H1 (cell line): ENCODE data around the gene OR4K1. TPM values are rescaled to one million over a fixed set of nuclear protein-coding genes. Genes with fewer than 3 reads are reported as not detected.

Experiments used
- CBX5 ChIP-seq: fragments of 300-800, 300-1000 bp; sonication (generic); IDR thresholded peaks from 2 replicates; pipeline ENCODE4 v1.7.1; 2016; ENCODE audit warnings: antibody characterized with exemption, low read length, low read depth
- CREB1 ChIP-seq: IDR thresholded peaks from 2 replicates; pipeline ENCODE4 v1.6.1; 2012; ENCODE audit warnings: inconsistent platforms
- CTBP2 ChIP-seq: IDR thresholded peaks from 2 replicates; pipeline ENCODE4 v1.7.0; 2011; ENCODE audit warnings: borderline replicate concordance, mild to moderate bottlenecking, moderate library complexity, mixed read lengths, low read length; ENCODE audit not compliant: insufficient read depth, insufficient read length
- PHF8 ChIP-seq: fragments of 200-600 bp; sonication (generic); conservative IDR thresholded peaks from 2 replicates; pipeline ENCODE4 v1.7.1; 2012; ENCODE audit warnings: low read depth, mild to moderate bottlenecking, inconsistent platforms, low read length, moderate library complexity
- RFX5 ChIP-seq: IDR thresholded peaks from 2 replicates; pipeline ENCODE4 v1.6.1; 2011; ENCODE audit warnings: low read depth, low read length, improper control_type of control experiment, borderline replicate concordance
- SIN3A ChIP-seq, 2 experiments: IDR thresholded peaks in 1 of 2; conservative IDR thresholded peaks in 1 of 2; 2 replicates each; pipeline ENCODE4 v1.6.1; 2011 to 2012; ENCODE audit warnings: low read length in 2 of 2, improper control_type of control experiment in 1 of 2, low read depth in 1 of 2, mild to moderate bottlenecking in 1 of 2
- SIRT6 ChIP-seq: IDR thresholded peaks from one replicate; pipeline ENCODE4 v1.7.1; 2012; ENCODE audit warnings: low read length, inconsistent platforms
- TBP ChIP-seq: IDR thresholded peaks from 2 replicates; pipeline ENCODE4 v1.6.1; 2011; ENCODE audit warnings: low read depth, low read length, improper control_type of control experiment
- polyA plus RNA-seq, 7 experiments: library from polyadenylated mRNA; depleted of rRNA in 3 of 7; stranded (reverse) in 5 of 7; unstranded in 2 of 7; fragments of >200 nt in 5 of 7; fragments of 200-250 nt in 2 of 7; gene quantifications; 1 replicate in 5 of 7; 2 replicates in 1 of 7; 4 replicates in 1 of 7; pipeline versions ENCODE4 v1.2.1 to v1.2.3, GENCODE V29; 2011 to 2013; ENCODE audit warnings: missing spikeins in 2 of 7, mixed read lengths in 2 of 7
- total RNA-seq: library from RNA; stranded (reverse); fragmentation: NEBNext Ultra II Directional; extraction: Animal tissue kit (Norgen Biotek cat#: 25700); gene quantifications from 2 replicates; pipeline ENCODE4 v1.2.1, GENCODE V29; 2021
- TF ChIP-seq, protein P1 (sequence below): fragments of 300-600 bp; sonication (generic); IDR thresholded peaks from 2 replicates; pipeline ENCODE4 v1.7.1; 2012; ENCODE audit warnings: low read length, moderate library complexity, mild to moderate bottlenecking, inconsistent platforms; ENCODE audit not compliant: insufficient replicate concordance
- TF ChIP-seq, protein P2 (sequence below): IDR thresholded peaks from 2 replicates; pipeline ENCODE4 v1.6.1; 2012; ENCODE audit warnings: low read length, inconsistent platforms

The OR4K1 gene
- total and polyA plus RNA-seq, 2 of the 8 experiments (the other 6 are each of a cell fraction or from before 2014, with no cell fraction given), result not detected

GRCh38 chr14:19902409-19902808 lies 28.3 kb upstream of the OR4K1 start (continued):
- TF ChIP-seq, protein P1, sequence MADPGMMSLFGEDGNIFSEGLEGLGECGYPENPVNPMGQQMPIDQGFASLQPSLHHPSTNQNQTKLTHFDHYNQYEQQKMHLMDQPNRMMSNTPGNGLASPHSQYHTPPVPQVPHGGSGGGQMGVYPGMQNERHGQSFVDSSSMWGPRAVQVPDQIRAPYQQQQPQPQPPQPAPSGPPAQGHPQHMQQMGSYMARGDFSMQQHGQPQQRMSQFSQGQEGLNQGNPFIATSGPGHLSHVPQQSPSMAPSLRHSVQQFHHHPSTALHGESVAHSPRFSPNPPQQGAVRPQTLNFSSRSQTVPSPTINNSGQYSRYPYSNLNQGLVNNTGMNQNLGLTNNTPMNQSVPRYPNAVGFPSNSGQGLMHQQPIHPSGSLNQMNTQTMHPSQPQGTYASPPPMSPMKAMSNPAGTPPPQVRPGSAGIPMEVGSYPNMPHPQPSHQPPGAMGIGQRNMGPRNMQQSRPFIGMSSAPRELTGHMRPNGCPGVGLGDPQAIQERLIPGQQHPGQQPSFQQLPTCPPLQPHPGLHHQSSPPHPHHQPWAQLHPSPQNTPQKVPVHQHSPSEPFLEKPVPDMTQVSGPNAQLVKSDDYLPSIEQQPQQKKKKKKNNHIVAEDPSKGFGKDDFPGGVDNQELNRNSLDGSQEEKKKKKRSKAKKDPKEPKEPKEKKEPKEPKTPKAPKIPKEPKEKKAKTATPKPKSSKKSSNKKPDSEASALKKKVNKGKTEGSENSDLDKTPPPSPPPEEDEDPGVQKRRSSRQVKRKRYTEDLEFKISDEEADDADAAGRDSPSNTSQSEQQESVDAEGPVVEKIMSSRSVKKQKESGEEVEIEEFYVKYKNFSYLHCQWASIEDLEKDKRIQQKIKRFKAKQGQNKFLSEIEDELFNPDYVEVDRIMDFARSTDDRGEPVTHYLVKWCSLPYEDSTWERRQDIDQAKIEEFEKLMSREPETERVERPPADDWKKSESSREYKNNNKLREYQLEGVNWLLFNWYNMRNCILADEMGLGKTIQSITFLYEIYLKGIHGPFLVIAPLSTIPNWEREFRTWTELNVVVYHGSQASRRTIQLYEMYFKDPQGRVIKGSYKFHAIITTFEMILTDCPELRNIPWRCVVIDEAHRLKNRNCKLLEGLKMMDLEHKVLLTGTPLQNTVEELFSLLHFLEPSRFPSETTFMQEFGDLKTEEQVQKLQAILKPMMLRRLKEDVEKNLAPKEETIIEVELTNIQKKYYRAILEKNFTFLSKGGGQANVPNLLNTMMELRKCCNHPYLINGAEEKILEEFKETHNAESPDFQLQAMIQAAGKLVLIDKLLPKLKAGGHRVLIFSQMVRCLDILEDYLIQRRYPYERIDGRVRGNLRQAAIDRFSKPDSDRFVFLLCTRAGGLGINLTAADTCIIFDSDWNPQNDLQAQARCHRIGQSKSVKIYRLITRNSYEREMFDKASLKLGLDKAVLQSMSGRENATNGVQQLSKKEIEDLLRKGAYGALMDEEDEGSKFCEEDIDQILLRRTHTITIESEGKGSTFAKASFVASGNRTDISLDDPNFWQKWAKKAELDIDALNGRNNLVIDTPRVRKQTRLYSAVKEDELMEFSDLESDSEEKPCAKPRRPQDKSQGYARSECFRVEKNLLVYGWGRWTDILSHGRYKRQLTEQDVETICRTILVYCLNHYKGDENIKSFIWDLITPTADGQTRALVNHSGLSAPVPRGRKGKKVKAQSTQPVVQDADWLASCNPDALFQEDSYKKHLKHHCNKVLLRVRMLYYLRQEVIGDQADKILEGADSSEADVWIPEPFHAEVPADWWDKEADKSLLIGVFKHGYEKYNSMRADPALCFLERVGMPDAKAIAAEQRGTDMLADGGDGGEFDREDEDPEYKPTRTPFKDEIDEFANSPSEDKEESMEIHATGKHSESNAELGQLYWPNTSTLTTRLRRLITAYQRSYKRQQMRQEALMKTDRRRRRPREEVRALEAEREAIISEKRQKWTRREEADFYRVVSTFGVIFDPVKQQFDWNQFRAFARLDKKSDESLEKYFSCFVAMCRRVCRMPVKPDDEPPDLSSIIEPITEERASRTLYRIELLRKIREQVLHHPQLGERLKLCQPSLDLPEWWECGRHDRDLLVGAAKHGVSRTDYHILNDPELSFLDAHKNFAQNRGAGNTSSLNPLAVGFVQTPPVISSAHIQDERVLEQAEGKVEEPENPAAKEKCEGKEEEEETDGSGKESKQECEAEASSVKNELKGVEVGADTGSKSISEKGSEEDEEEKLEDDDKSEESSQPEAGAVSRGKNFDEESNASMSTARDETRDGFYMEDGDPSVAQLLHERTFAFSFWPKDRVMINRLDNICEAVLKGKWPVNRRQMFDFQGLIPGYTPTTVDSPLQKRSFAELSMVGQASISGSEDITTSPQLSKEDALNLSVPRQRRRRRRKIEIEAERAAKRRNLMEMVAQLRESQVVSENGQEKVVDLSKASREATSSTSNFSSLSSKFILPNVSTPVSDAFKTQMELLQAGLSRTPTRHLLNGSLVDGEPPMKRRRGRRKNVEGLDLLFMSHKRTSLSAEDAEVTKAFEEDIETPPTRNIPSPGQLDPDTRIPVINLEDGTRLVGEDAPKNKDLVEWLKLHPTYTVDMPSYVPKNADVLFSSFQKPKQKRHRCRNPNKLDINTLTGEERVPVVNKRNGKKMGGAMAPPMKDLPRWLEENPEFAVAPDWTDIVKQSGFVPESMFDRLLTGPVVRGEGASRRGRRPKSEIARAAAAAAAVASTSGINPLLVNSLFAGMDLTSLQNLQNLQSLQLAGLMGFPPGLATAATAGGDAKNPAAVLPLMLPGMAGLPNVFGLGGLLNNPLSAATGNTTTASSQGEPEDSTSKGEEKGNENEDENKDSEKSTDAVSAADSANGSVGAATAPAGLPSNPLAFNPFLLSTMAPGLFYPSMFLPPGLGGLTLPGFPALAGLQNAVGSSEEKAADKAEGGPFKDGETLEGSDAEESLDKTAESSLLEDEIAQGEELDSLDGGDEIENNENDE, result no peak
- TF ChIP-seq, protein P2, sequence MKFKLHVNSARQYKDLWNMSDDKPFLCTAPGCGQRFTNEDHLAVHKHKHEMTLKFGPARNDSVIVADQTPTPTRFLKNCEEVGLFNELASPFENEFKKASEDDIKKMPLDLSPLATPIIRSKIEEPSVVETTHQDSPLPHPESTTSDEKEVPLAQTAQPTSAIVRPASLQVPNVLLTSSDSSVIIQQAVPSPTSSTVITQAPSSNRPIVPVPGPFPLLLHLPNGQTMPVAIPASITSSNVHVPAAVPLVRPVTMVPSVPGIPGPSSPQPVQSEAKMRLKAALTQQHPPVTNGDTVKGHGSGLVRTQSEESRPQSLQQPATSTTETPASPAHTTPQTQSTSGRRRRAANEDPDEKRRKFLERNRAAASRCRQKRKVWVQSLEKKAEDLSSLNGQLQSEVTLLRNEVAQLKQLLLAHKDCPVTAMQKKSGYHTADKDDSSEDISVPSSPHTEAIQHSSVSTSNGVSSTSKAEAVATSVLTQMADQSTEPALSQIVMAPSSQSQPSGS, result no peak
- TF ChIP-seq CTBP2, result no peak
- TF ChIP-seq CREB1, result no peak
- TF ChIP-seq CBX5, result no peak
- no peak for TF ChIP-seq PHF8
- TF ChIP-seq RFX5, result no peak
- no peak for TF ChIP-seq SIRT6
- no peak for TF ChIP-seq SIN3A (conservative IDR thresholded peaks at IDR 0.05 in 1 of 2, IDR thresholded peaks at IDR 0.05 in 1 of 2; ENCODE audit: low read depth in 1 of 2, low read length in 2 of 2)
- TF ChIP-seq TBP, result no peak
